ENCODE results near the gene VIT.

Gene VIT

GRCh38 chr2:36857713-36858112, 161.2 kb downstream of the VIT start:
- TF ChIP-seq CTCF (IDR thresholded peaks at IDR 0.05; ENCODE audit: extremely low read depth, insufficient read depth, missing control alignments) = no peak
- in situ Hi-C loops (cut with MboI; ENCODE audit: low pct_unique_long_range_greater_than_20kb, low sequenced_read_pairs, unreplicated experiment) = no loop called here

GRCh38 chr2:36858551-36859365, 162.3 kb downstream of the VIT start:
- in situ Hi-C loops (cut with MboI; ENCODE audit: low pct_unique_long_range_greater_than_20kb, low sequenced_read_pairs, unreplicated experiment) = no loop called here
- no peak for TF ChIP-seq CTCF (IDR thresholded peaks at IDR 0.05; ENCODE audit: extremely low read depth, insufficient read depth, missing control alignments)
- DNase-seq (ENCODE audit: low spot score) = no peak

More at GRCh38 chr2:36857713-36858112, 161.2 kb downstream of the VIT start:
- DNase-seq (ENCODE audit: low spot score) = no peak

GRCh38 chr2:36859366-36859792, 162.9 kb downstream of the VIT start:
- in situ Hi-C loops (cut with MboI; ENCODE audit: low pct_unique_long_range_greater_than_20kb, low sequenced_read_pairs, unreplicated experiment) = no loop called here
- no peak for TF ChIP-seq CTCF (IDR thresholded peaks at IDR 0.05; ENCODE audit: extremely low read depth, insufficient read depth, missing control alignments)
- DNase-seq (ENCODE audit: low spot score) = no peak

- no peak for TF ChIP-seq CTCF (IDR thresholded peaks at IDR 0.05; ENCODE audit: extremely low read depth, insufficient read depth, missing control alignments)
- in situ Hi-C loops (cut with MboI; ENCODE audit: low pct_unique_long_range_greater_than_20kb, low sequenced_read_pairs, unreplicated experiment) = no loop called here
- no peak for DNase-seq (ENCODE audit: low spot score)
These were observed 165.4 kb downstream of the VIT start for GRCh38 chr2:36861896-36862295.

All from GM13977 (cell line).